HG03064 (cell line): Measurements from ENCODE around the gene EEF1E1.
A peak's percentile ranks its signal among the peaks of the same experiment; 100 is the strongest.

Experiments
- ATAC-seq: cut with Tn5 transposase; IDR thresholded peaks from one replicate; pipeline ENCODE4 v1.9.1; 2021; ENCODE audit warnings: low read depth; ENCODE audit not compliant: unreplicated experiment

EEF1E1 gene

GRCh38 chr6:8102122-8102958 is at the start of gene EEF1E1:
Gene EEF1E1, minus strand, starts transcription at chr6:8102548. Its CDS starts 27 bp downstream, at chr6:8102521.
- ATAC-seq = peak; percentile 99

- no peak for ATAC-seq
These were observed 47.0 kb upstream of the EEF1E1 start for GRCh38 chr6:8149350-8149749.

GRCh38 chr6:8143945-8144344 is 41.6 kb upstream of the EEF1E1 start:
- ATAC-seq = no peak

- ATAC-seq = no peak
These were observed 37.1 kb upstream of the EEF1E1 start for GRCh38 chr6:8139451-8139850.

GRCh38 chr6:8137529-8137939 is 35.2 kb upstream of the EEF1E1 start:
- ATAC-seq = no peak

- no peak for ATAC-seq
These were observed 32.9 kb upstream of the EEF1E1 start for GRCh38 chr6:8135276-8135675.

GRCh38 chr6:8132130-8132529 is 29.8 kb upstream of the EEF1E1 start:
- ATAC-seq = no peak

- ATAC-seq = no peak
These were observed 29.0 kb upstream of the EEF1E1 start for GRCh38 chr6:8131265-8131897.

- no peak for ATAC-seq
These were observed 28.1 kb upstream of the EEF1E1 start for GRCh38 chr6:8130399-8130798.

GRCh38 chr6:8123236-8123635 is 20.9 kb upstream of the EEF1E1 start:
- ATAC-seq = no peak

- no peak for ATAC-seq
These were observed 12.6 kb upstream of the EEF1E1 start for GRCh38 chr6:8114956-8115355.

- no peak for ATAC-seq
These were observed 10.8 kb upstream of the EEF1E1 start for GRCh38 chr6:8113131-8113654.

- no peak for ATAC-seq
These were observed 8.4 kb upstream of the EEF1E1 start for GRCh38 chr6:8110725-8111124.

- peak; percentile 72 for ATAC-seq
These were observed 7.9 kb upstream of the EEF1E1 start for GRCh38 chr6:8110117-8110721.

GRCh38 chr6:8108759-8109539 is 6.6 kb upstream of the EEF1E1 start:
- no peak for ATAC-seq

- ATAC-seq = no peak
These were observed 5.8 kb upstream of the EEF1E1 start for GRCh38 chr6:8108031-8108660.

GRCh38 chr6:8105791-8106190 is 3.4 kb upstream of the EEF1E1 start:
- ATAC-seq = no peak

- ATAC-seq = no peak
These were observed 1.4 kb upstream of the EEF1E1 start for GRCh38 chr6:8103726-8104125.

- no peak for ATAC-seq
These were observed 2.0 kb downstream of the EEF1E1 start for GRCh38 chr6:8100159-8100854.

- ATAC-seq = no peak
These were observed 11.7 kb downstream of the EEF1E1 start for GRCh38 chr6:8090650-8091049.
